NCI-H345 (cell line): Measurements from ENCODE around the gene CMSS1.
A peak's percentile ranks its signal among the peaks of the same experiment; 100 is the strongest.
"Not testable (repeated sequence)": the region's sequence is repeated elsewhere in the genome, so short reads cannot be mapped to it uniquely, and the experiment has no call there.

Source experiments
- DNase-seq: peaks from one replicate; lab custom pipeline; 2025; lab: John Stamatoyannopoulos, UW

The CMSS1 gene

DNA sequence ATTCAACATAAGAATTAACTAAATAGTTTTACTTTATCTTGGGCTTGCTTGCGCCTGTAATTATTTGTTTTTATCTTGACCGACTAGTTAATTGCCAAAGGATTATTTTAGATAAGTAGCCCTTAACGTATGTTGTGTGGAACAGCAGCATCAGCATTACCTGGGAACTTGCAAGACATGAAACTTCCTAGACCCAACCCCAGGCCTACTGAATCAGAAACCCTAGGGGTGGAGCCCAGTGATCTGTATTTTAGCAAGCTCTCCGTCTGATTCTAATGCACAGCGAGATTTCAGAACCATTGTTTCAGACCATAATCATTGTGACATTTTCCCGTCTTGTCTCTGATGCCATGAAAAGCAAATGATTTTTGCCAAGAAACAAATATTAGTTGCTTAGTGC lies 265.5 kb downstream of the CMSS1 start:
- no peak for DNase-seq

DNA sequence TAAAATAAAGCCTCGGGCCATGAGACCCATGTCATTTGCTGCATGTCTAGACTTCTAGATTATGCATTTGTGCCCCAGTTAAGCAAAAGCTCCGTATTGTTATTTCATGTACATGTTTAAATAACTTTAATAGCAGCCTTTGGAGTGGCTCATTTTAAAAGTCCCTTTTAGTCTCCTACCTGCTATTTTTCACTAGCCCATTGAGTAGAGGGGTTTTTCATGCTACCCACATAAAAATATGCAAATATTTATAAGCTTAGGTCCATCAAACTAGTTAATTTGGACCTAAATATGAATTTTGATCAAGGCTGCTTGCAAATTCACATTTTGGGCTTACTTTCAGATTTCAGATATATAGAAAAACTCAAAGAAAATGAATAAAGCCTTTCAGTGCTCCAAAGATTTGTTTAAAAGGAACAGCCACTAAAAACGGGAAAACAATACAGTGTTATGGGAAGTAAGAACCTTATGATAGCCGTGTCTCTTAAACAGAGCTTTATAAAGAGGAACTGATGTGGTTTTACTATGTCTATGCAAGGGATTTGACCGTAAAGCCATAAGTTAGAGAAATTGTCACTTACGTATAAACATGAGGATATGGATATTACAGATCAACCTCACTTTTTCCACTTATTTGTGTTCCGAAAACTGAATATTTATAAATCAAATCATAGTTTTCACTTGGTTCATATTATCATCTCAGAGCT lies 266.6 kb downstream of the CMSS1 start:
- no peak for DNase-seq

DNA sequence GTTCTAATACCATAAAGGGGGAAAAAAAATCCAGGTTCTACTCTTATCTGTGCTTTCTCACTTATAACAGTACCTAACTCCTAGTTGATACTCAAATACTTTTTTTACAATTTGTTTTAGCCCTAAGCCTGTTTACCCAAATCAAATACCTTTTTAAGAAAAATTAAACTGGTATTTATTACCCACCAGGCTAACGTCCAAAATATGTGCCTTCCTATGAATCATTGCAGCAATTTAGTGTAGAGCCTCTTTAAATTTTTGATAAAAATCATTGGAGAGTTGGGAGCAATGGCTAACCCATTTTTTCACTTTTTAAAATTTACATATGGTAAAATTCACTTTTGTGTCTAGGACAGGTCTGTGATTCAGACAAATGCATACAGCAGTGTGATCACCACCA lies 268.7 kb downstream of the CMSS1 start:
- no peak for DNase-seq

DNA sequence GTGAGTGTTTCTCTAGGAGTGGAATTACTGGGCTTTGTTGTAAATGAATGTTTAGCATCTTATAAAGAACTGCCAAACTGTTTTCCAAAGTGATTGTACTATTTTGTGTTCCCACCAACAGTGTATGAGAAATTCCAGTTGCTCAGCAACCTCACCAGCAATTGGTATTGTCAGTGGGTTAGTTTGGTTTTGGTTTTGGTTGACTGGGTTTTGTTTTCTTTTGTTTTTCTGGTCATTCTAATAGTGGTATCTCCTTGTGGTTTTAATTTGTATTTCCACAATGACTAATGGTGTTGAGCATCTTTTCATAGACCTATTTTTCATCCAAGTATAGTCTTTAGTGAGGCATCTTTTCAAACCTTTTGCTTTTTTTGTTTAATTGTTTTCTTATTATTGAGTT lies 269.5 kb downstream of the CMSS1 start:
- no peak for DNase-seq

DNA sequence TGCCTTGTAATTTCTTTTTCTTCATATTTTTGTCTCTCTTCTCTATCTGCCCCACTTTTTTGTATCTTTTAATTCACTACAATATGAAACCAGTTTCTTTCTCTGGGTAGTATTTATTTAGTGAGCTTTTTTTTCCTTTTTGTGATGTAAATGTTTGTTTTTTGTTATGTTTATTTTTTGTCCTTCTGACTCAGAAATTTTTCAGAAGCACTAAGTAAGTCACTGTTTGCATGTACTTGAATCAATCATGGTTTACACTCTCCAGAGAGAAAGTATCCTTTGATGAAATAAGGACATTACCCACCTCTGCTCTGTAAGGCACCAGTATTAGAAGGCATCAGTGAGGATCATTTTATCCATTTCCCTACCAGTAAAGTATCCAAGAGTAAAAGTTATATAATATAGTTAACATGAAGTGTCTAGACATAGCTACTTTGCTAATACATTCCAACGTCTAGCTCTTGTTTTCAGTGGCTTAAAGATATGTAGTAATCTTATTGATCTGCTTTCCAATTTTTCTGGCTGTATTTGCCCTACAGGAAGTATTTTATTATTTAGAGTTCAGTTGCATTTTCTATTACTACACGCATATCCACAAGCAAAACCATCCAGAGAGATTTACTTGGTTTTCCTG lies 271.2 kb downstream of the CMSS1 start:
- DNase-seq: no peak

DNA sequence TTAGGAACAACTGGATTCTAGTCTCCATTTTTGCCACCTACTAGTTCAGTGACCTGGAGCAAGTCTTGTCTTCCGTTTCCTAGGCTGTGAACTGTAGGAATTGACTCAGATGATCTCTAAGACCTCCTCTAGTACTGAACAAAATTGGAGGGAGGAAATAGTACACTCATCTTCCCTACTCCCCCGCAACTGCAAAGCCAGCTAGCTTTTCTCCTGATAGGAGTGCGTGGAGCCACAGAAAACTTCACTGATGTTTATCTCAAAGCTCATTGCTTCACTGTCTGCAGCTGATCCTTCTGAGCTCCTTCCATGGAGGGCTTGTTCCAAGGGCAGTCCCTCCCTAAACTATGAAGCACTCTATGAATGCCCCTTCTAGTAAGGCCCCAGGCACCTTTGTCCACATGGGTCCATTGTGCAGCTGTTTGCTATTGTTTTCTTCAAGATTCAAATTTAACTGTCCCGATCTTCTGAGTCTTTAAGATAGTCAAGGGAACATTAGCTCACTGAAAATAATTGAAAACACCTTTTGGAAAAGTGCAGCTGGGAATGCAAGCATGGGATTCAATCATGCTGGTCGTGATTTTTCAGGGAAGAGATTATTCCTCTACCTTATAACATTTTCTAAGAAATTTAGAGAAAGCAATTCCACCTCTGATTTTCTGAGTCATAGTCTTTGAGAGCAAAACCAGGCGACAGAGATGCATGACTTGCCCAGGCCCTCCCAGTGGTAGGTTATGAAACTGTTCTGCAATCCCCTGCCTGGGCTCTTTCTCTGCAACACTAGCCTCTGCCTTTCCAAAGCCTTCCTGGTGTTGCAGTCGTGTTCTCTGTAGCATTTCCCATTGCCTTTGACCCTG lies 272.4 kb downstream of the CMSS1 start:
- no peak for DNase-seq

DNA sequence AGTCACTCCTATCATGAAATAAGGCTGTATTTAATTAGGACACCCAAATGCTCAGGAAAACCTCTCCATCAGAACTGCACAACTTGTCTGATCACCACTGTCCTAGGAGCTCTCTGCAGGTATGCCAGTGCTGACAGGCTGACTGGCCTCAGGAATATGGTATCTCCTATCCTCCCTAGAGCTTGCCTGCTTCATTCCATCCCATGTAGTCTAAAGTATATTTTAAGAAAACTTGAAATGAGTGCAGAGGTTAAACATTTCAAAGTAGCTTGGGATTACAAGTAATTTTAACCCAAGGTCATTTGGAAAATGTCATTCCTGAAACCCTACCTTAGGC lies 273.0 kb downstream of the CMSS1 start:
- no peak for DNase-seq

DNA sequence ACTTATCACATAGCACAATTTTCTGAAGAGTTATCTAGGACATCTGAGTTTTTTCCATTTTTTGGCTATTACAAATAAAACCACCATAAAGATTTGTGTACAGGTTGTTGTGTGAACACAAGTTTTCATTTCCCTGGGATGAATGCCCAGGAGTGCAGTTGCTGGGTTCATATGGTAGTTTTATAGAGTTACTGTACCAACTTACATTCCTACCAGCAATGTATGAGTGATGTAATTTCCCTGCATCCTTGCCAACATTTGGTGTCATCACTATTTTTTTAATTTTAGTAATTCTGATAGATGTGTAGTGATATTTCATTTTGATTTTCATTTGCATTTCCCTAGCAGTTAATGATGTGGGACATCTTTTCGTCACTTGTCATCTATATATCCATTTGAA lies 276.2 kb downstream of the CMSS1 start:
- DNase-seq: no peak

DNA sequence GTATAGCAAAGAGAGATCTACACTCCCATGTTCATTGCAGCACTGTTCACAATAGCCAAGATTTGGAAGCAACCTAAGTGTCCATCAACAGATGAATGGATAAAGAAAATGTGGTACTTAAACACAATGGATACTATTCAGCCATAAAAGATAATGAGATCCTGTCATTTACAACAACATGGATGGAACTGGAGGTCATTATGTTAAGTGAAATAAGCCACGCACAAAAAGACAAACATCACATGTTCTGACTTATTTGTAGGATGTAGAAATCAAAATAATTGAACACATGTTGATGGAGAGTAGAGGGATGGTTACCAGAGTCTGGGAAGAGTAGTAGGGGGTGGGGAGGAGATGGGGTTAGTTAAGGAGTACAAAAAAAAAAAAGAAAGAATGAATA lies 278.6 kb downstream of the CMSS1 start:
- DNase-seq: not testable (repeated sequence)

DNA sequence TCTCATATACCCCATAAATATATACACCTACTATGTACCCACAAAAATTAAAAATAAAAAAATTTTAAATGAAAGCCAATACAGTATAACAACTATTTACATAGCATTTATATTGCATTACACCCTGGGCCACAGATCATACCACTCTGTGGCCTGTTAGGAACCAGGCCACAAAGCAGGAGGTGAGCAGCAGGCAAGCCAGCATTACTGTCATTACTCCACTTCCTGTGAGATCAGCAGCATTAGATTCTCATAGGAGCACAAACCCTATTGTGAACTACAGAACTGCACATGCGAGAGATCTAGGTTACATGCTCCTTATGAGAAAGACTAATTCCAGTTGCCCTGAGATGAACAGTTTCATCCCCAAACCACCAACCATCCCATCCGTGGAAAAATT lies 279.2 kb downstream of the CMSS1 start:
- DNase-seq: no peak

DNA sequence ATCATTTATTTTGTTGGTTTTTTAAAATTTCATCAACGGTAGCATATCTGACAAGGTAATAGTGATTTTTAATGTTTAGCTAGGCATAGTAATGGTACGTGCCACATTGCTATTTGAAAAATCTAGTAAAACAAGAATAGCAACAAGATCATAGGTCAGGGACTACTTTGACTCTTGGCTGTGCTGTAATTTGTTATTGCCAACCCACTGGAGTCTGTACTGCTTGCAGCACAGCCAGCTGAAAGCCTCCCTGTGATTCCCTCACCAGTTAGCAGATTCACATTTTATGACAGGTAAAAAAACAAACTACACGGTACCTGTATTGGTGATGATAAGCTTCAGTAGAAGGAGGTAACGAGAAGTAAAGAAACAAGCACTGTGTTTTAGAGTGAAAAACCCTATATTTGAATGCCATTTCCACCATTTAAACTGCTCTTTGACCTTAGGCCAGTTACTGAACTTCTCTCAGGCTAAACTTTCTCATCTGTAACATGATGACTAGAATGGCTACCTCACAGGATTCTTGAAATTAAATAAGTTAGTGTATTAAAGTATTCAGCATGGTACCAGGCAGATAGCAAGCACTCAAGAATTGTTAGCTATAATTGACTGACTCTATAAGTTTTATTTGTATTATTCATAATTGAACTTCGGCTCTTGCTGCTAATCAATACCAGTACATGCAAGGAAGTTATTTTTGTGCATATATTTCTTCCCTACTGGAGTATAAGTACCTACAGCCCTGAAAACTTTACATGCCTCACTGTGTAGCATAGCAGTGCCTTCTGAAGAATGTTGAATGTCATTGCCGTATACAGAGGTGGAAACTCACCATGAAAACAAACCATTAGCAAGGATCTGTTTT lies 280.5 kb downstream of the CMSS1 start:
- DNase-seq: no peak

DNA sequence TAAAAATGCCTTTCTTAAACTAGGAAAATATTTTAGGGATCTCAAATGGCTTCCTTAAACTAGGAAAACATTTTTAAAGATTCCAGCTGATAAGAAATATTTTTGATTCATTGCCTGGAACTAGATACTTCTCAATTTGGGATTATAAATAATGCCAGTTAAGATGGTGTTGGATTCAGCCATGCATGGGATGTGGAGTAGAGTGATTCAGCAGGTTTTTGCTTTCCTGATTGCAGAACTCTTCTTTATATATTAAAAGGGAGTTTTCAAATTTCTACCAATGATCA lies 281.1 kb downstream of the CMSS1 start:
- DNase-seq: no peak

DNA sequence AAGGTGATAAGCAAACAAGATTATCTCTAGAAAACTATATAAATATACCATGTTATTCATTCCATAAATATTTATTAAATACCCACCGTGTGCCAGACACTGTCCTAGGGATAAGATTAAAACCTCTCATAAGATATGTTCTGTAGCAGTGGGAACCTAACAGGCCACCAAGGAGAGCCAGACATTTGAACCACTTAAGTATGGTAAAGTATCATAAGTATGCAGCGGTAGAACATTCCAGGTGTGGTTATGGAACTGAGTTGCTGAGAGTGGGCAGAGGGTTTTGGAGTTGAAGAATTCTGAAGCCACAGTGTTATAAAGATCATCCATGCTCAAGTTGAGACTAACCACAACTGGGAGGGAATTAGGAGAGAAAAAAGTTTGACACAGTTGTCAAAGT lies 282.0 kb downstream of the CMSS1 start:
- DNase-seq: no peak

DNA sequence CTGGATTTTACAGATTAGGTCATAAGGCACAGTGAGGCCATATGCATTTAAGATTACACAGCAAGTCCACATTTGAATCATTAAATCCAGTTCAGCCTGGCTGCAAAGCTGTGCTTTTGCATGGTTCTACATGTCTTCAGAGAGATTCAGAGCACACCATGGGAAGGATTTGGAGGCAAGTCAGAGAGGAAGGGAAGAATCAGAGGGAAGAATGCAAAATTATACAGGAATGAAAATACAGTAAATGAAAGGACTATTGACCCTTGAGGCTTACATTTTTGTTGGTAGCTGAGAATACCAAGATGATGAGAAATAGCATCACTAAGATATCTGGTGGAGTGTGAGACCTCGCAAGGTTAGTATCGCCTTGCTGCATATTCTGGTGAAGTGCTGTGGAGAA lies 282.8 kb downstream of the CMSS1 start:
- DNase-seq: no peak

DNA sequence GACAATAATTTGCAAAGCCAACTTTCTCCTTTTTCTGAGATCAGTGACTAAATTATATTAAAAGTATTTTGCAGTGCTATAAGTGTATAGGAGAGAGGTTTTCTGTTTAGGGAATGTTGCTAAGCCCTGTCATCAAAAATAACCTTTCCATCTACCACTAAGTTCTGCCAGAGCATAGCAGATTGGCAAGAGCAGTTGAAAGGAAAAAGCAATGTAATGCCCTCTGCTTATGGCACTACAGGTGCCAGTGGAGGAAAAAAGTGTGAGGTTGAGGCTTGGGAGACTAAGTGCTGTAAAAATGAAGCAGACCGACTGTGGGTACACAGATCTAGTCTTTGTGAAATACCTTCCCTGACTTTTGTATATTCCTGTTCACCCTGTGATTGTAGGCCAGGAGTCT lies 285.1 kb downstream of the CMSS1 start:
- DNase-seq: no peak

DNA sequence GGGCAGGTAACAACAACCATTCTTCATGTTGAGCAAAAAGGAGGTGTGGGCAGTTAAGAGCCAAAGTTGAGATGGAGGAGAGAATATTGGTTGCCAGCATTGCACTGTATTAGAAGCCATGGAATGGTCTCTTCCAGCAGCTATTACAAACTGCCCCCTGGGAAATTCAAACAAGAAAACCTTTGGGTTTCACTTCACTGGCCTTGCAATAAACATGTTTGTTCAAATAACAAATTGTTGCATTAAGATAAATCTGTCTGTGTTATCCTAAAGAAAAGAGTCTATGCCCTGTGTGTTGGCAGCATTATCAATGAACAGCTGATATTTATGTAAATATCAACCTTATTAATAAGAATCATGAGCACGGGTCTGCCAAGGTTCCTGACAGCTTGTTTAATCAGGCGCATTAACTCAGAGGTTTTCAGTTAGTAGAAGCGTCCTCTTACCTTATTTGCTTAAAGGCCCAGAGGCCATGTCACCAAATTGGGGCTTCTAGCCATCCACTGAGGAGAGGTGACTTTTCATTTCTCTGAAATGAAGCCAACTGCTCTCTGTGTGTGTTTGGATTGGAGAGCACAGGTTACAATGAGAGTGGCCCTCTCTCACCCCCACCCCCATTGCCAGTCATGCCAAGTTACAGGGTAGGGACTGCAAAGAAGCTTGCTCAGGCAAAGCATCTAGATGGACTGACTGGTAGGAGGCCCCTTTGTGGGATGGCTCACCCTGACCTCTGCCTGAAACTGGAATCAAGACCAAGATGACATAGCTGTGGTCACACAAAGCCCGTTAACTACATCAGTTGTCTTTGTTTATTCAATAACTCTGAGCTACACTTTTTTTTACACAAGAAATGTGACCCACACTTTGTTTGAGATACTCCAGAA lies 286.1 kb downstream of the CMSS1 start:
- no peak for DNase-seq

DNA sequence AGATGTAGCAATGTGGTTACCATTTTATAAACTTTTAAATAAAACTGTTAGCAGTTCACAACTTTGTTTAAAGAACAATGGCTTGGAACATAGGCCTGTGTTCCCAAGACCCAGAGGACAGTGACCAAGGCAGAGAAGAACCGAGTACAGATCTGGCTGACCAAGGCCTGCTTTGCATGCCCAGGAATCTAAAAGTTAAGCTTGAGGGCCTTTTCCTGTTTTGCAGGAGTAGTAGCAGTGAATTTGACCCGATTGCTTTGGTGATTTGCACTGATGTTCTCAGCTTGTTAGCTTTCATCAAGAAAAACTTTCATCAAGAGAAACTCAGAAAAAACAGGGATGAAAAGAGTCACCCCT lies 286.8 kb downstream of the CMSS1 start:
- no peak for DNase-seq

DNA sequence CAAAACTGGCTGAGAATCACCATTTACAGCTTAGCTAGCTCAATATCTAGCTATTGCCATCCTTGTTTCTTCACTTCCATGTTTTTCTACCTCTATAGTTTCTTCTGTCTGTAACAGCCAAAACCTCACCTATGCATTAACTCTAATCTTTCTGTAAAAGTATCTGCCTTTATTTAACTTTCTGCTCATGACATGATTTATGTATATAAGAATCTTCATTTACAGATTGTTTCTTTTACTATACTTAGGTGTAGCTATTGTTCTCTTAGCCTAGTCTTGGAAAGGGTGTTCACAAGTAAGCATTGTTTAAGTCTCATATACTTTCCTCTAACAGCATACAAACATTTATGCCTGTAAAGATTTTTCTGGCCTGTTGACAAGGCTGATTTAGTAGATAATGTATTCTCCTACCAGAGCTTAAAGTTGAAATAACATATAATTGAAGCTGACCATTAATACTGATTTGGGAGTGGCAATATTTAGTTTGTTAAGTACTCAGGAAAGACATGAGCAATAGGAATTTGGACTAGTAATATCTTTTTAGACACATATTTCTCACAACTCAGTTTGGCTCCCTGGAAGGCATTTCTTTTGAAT lies 287.3 kb downstream of the CMSS1 start:
- DNase-seq: no peak

DNA sequence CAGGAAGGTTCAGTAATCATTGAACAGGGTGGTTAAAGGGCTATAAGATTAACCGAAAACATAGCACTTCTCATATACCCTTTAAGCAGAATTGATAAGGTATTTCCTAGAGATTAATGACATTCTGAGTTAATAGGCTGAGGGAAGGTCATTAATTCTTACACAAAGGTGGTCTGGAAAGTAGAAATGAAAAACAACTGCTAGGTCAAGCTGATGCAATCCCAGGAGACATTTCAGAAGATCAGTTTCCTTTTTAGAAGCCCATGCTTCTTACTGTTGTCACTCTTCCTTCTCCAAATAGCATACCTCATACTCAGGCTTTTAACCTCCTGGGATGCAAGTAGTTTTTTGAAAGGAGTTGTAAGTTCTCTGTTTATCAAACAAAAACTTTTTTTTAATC lies 287.8 kb downstream of the CMSS1 start:
- no peak for DNase-seq

DNA sequence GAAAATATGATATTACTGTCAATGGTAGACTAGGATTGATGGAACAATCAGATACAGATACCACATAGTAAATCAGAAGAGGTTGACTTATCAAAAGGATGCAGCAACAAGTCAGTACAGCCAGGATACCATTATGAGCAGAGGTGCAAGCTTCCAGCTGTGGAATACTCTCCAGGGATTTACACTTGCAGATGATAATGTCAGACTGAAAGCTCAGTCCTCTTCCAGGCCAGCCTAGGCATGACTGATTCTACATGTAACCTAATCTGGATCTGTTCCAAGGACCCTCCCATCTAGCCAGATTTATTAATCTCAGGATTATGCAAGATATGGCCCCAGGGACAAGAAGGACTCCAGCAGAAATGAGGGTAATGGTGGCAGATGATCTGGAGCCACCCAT lies 288.4 kb downstream of the CMSS1 start:
- peak; percentile 57 for DNase-seq

DNA sequence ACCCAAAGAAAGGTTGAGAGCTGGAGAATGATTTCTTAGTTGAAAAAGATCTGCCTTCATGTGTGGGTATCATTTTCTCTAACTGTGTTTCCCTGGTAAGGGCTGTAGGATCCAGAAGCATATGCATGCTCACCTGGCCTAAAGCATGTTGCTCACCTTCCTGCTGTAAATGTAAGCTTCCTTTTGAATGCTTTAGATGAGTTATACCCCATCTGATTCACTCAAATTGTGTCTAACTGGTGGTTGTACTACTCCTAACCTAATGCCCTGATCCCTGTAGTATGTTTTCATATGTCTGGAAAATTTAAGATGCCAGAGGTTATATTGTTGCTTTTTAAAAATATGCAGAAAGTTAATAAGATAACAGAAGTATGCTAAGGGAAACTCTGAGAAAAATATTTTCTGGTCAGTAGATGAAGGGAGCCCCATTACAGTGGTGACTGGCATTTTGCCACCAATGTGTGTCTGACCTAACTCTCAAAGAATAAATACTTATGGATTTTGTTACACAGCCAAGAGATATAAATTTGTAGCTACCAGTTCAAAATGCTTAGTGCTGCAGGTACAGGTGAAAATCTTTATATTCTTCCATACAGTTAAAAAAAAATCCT lies 289.0 kb downstream of the CMSS1 start:
- DNase-seq: no peak
